HG02981 (cell line): Measurements from ENCODE around the gene SET.
A peak's percentile ranks its signal among the peaks of the same experiment; 100 is the strongest.
"Not testable (repeated sequence)": the region's sequence is repeated elsewhere in the genome, so short reads cannot be mapped to it uniquely, and the experiment has no call there.

Experiments
- ATAC-seq: cut with Tn5 transposase; IDR thresholded peaks from one replicate; pipeline ENCODE4 v1.9.1; 2021; ENCODE audit warnings: mild to moderate bottlenecking, moderate library complexity; ENCODE audit not compliant: unreplicated experiment

The SET gene, protein sequence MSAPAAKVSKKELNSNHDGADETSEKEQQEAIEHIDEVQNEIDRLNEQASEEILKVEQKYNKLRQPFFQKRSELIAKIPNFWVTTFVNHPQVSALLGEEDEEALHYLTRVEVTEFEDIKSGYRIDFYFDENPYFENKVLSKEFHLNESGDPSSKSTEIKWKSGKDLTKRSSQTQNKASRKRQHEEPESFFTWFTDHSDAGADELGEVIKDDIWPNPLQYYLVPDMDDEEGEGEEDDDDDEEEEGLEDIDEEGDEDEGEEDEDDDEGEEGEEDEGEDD

DNA sequence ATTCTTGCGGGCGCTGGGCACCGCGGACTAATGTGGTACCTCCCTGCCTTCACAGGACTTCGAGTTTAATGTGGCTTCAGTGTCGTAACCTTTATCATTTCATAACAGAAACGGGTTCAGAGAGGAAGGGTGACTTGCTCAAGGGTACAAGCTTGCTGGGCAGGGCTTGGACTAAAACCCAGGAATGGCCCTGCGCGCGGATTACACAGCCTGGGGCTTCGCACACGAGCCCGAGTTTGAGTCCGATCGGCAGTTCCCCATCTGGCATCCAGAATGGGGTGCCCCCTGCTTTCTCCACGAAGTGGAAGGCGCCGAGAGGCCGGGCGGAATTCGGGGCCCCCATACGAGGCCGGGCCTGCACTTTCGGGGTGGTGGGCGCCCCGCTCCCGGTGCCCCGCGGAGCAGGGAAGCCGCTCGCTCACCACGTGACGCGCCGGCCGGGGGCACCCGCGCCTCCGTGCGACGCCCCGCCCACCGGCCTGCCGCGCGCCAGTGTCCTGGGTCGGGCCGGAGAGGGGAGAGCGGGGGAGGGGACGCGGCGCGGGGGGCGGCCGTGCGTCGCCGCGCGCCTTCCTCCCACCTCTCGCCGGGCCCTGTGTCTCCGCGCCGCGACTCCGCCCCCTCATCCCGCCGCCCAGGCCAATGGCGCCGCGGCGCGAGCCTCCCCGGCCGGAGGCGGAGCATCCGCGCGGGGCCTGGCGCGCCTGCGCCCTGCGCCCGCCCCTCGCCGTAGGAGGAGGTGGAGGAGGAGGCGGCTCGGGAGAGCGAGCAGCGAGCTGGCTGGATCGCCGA, at the start of gene SET:
SET (plus strand) TSS at position 722 of the 792 bp plus-strand sequence. CDS start 361 bp downstream, outside the sequence.
- ATAC-seq, result peak; percentile 66

DNA sequence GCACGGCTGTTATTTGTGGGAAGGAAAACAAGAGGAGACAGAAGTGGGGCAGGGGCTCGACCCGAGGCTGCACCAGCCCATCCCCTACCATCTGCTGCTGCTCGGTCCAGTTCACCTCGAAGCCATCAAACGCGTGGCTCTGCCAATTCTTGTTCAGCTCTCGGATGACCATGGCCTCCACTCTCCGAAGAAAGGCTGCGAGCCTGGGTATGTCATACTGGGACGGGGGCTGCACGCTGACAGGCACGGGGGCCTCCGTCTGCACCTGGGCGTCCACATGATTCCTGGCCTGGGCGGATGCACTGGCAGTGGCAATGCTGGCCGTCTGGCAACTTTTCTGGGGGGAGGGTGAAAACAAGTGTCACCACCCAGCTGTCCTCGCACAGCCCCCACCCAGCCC, 48.4 kb upstream of the SET start:
- ATAC-seq, result no peak

DNA sequence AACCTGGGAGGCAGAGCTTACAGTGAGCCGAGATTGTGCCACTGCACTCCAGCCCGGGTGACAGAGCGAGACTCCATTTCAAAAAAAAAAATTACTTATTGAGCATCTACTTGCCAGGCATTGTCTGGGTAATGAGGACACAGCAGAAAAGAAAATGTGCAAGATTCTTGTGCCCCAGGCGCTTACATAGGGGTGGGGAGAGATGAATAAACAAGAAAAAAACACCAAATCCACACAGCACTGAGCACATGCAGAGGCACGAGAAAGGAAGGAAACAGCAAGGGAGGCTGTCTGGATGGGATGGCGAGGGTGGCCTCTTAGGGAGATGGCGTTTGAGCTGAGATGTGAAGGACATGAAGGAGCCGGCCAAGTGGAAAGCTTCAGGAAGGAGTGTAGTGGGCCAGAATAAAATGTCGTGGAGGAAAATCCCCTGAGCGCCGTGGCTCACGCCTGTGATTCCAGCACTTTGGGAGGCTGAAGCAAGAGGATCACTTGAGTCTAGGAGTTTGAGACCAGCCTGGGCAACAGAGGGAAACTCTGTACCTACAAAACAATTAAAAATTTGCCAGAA, 46.3 kb upstream of the SET start:
- no peak for ATAC-seq

DNA sequence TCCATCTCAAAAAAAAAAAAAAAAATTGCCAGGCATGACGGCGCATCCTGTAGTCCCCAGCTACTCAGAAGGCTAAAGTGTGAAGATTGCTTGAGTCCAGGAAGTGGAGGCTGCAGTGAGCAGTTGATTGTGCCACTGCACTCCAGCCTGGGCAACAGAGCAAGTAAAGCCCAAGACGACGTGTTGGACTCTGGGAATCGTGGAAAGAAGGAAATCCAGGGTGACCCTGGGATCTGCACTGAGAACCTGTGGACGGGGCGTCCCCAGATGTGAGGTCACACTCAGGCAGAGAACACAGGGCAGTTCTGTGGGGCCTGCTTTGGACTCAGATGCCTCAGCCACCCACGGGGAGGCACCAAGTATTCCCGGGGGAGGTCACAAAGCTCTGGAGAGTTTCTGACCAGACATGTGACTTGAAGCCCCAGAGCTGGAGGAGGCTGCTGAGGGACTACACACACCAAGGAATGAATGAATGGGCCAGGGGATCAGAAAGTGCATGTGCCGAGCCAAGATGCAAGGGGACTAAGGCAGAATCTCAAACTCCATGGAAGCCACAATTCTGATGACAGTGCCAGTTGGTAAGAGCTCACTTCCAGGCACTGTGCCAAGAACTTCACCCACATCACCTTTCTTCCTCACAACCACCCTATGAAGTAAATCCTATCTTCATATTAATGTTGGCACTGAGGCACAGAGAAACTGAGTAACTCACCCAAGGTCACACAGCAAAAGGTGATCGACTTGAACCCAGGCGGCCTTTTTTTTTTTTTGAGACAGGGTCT, 45.3 kb upstream of the SET start:
- no peak for ATAC-seq

DNA sequence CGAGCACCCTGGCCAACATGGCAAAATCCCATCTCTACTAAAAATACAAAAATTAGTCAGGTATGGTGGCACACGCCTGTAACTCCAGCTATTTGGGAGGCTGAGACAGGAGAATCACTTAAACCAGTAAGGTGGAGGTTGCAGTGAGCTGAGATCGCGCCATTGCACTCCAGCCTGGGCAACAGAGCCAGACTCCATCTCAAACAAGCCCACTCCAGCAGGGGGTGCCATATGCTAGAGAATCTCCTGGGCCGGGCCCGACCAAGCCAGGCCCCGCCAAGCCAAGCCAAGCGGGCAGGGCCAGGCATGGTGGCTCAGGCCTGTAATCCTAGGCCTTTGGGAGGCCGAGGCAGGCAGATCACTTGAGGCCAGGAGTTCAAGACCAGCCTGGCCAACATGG, 40.8 kb upstream of the SET start:
- ATAC-seq, result not testable (repeated sequence)

DNA sequence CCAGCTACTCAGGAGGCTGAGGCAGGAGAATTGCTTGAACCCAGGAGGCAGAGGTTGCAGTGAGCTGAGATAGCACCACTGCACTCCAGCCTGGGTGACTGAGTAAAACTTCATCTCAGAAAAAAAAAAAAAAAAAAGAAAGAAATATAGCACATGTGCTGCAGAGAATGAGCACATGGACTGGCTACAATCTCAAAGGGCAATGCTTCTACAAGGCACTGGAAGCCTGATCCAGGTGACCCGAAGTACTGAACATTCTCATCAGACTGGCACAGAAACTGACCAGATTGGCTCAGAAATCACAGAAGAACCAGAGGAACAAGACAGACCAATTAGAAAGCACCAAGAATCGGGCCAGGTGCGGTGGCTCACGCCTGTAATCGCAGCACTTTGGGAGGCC, 37.2 kb upstream of the SET start:
- no peak for ATAC-seq

DNA sequence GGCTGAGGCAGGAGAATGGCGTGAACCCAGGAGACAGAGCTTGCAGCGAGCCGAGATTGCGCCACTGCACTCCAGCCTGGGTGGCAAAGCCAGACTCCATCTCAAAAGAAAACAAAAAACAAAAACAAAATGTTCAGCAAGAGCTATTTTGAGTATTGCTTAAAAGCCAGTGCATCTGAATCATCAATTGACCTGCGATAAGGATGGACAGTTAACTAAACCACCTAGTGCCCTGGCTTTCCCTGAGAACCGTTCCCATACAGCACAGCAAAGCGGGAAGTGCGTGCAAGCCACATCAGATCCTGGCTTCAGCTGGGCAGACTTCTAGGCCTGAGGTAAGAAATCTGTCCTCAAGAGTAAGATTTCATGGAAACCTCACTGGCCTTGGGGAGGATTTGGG, 35.1 kb upstream of the SET start:
- ATAC-seq, result no peak

DNA sequence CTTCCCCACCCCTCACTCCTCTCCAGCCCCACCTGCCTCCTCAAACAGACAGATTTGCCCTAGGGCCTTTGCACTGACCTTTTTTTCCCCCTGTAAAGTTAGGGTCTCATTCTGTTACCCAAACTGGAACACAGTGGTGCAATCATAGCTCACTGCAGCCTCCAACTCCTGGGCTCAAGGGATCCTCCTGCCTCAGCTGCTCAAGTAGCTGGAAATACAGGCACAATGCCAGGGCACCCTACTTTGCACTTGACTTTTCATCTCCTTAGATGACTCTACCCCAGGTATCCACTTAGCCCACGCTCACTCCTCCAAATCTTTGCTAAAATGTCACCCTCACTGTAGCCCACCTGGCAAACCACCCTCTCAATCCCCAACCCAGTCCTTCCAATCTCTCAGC, 34.5 kb upstream of the SET start:
- ATAC-seq, result no peak

DNA sequence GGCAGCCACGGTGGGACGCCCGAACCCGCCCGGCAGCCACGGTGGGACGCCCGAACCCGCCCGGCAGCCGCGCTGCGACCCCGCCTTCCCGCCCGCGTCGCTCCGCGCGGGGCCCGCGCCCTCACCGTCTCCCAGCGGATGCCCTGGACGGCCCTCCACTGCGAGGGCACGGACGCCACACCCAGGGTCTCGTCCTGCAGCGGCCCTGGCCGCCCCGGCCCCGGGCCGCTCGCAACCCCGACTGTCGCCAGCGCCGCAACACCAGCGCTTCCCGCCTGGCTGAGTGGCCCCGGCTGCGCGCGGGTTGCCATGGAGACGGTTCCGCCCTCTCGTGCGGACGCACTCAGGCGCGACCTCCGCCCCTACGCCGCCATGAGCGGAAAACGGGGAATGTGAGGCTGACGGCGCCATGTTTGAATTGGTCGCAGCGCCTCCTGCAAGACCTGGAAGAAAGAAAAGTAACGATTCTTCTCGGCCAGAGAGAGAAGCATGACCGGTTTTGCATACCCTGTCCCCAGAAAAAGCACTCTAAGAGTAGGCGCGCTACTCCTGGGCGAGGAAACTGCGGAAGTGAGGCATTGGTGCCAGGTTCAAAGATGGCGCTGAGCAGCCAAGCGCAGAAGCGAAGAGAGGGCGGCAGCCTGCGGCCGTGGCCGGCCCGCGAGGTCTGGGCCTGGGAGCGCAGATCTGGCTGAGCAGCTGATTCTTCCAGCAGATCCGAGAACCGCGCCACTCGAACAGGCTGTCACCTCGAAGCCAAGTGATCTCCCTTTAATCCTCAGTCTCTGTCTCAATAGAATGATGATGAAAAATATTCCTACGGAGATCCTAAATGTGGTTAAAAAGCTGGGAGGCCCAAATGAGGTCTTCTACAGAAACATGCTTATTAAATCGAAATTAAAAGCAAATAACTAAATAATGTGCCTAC, 32.3 kb upstream of the SET start, which contains the start of gene DYNC2I2:
DYNC2I2 (minus strand) TSS at position 432 of the 928 bp plus-strand sequence; CDS start at position 311, 121 bp downstream.
- peak; percentile 65 for ATAC-seq

DNA sequence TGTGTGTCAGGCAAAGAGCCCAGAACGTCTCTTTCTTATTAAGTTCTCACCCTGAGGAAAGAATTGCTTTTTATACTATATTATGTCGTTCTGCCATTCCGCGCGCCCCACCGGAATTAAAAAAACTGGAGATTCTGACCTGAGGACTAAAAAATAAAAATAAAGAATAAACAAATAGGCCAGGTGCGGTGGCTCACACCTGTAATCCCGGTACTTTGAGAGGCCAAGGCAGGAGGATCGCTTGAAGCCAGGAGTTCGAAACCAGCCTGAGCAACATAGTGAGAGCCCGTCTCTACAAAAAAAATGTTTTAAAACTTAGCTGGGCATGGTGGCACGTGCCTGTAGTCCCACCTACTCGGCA, 31.7 kb upstream of the SET start:
- no peak for ATAC-seq

DNA sequence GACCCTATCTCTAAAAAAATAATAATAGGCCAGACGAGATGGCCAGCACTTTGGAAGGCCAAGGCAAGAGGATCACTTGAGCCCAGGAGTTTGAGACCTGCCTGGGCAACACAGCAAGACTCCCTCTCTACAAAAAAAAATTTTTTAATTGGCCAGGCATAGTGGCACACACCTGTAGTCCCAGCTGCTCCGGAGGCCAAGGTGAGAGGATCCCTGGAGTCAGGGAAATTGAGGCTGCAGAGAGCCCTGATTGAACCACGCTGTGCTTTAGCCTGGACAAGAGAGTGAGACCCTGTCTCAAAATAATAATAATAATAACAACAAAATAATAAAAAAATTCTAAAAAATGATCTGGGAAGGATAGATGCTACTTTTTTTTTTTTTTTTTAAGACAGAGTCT, 31.2 kb upstream of the SET start:
- no peak for ATAC-seq

DNA sequence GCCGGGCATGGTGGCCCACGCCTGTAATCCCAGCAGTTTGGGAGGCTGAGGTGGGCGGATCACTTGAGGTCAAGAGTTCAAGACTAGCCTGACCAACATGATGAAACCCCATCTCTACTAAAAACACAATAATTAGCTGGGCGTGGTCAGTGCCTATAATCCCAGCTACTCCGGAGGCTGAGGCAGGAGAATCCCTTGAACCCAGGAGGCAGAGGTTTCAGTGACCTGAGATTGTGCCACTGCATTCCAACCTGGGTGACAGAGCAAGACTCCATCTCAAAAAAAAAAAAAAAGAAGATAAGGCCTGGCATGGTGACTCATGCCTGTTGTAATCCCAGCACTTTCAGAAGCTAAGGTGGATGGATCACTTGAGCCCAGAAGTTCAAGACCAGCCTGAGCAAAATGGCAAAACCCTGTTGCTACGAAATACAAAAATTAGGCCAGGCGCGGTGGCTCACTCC, 22.5 kb upstream of the SET start:
- not testable (repeated sequence) for ATAC-seq

DNA sequence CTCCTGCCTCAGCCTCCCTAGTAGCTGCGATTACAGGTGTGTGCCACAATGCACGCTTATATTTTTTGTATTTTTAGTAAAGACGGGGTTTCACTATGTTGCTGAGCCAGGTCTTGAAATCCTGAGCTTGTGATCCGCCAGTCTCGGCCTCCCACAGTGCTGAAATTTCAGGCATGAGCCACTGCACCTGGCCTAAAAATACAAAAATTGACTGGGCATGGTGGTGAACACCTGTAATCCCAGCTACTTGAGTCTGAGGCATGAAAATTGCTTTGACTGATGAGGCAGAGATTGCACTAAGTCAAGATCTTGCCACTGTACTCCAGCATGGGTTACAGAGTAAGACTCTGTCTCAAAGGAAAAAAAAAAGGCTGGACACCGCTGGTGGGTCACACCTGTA, 19.2 kb upstream of the SET start:
- no peak for ATAC-seq

DNA sequence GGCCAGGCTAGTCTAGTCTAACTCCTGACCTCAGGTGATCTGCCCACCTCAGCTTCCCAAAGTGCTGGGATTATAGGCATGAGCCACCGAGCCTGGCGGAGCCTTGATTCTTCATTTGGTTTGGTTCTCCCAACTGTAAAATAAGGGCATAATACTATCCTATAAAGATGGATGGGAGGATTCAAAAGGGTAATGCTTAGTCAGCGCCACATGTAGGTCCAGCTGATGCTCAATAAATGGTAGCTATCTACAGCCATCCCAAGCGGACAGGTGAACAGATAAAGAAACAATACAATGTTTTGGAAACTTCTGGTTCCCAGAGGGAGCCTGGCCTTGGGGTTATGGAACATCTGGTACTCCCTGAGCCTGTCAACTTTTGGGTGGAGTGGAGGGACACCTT, 13.6 kb upstream of the SET start:
- no peak for ATAC-seq

DNA sequence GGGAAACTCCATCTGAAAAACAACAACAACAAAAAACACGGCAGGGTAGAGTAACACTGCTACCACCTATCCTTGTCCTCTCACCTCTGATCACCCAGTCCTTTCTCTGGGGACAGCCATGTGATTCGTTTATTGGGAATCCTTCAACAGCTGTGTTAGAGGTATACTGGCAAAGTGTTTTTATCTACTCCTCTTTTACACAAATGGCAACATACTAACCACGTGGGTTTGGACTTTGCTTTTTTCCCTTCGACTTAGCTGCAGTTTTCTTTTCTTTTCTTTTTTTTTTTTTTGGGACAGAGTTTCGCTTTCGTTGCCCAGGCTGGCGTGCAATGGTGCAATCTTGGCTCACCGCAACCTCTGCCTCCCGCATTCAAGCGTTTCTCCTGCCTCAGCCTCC, 11.2 kb upstream of the SET start:
- no peak for ATAC-seq

DNA sequence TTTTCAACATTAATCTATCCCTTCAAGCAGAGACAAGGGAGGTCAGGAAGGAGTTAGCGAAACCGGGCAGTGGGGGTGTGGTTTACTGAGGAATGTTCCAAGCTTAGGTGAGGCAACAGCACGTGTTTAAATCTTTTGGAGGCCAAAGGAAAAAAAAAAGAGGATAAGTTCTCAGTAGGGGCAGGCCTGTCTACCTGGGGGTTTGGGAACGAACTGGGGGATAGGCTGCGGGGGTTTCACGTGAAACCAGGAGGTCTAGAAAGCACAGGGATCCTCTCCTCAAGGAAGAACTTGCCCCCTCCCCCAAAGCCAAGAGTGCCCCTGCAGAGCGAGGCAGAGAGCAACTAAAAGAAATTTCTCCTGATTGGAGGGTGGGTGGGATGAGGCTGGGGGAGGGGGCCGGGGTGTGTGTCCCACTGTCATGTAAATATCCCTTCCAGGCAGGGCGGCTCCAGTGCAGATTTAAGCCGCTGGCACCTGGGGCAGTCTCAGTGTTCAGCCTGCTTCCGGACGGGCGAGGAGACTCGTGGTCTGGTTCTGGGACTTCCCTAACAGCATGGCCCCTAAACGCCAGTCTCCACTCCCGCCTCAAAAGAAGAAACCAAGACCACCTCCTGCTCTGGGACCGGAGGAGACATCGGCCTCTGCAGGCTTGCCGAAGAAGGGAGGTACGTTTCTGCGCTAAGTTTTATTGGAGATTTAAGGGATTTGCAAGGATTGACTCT, 5.5 kb upstream of the SET start:
- no peak for ATAC-seq

DNA sequence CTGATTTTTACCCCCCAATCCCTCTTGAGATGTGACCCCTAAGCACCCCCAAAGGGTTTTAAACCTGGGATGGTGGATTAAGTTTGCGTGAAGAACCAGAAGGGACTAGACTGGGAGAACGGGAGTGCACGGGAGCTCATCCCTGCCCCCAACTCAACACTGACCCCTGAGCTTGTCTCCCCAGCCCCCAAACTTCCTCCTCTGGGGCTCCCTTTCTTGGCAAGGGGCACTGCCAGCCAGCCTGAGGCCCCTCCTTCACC, 5.0 kb upstream of the SET start:
- no peak for ATAC-seq

DNA sequence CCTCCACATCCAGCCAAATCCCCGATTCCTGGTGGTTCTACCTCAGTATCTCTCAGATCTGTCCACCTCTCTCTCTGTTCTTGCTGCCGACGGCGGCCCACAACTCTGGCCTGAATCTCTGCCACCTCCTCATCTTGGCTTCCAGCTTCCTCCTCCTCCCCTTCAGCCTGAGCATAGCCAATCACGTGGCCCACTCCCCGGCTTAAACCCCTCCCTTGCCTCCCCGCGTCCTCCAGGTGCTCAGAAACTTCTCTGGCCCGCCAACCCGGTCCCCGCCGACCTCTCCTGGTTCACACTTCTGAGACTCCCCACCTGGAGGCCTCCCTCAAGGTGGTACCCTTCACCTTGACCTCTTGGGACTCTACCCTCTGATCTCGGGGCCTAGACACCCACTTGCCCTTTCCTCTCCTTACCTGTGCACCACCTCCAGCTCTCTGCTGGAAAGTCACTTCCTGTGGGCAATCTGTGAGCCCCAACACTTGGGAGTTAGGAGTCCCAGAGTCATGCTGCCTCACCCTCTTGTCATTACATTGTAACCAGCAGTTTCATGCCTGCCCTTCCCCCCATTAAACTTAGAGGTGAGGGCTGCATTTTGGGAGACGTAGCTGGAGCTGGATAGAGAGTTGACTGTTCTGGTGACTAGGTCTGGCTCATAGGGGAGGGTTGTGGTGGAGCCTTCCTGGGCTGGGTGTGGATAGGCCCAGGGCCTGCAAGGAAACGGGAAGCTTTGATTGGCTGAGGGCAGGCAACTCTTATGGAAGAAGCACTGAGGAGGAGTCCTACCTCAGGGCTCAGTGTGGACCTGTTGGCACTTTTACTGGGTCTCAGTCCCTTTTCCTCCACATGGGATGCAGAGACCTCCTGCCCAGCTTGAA, 4.5 kb upstream of the SET start:
- no peak for ATAC-seq
